Activated CD4-positive, CD25-positive, alpha-beta regulatory T cell (primary cell): ENCODE data around the gene PAFAH1B1.
A peak's percentile ranks its signal among the peaks of the same experiment; 100 is the strongest.
"Not testable (repeated sequence)": the region's sequence is repeated elsewhere in the genome, so short reads cannot be mapped to it uniquely, and the experiment has no call there.

ENCODE experiments used
- DNase-seq, 4 experiments: peaks; one replicate each; lab custom pipeline; 2025; lab: John Stamatoyannopoulos, UW

Gene PAFAH1B1

GRCh38 chr17:2594722-2595599 is 1.5 kb downstream of the PAFAH1B1 start:
- peak in 1 of 4 experiments; percentile 4 for DNase-seq

- no peak for DNase-seq
Measured at GRCh38 chr17:2595716-2596115, 2.3 kb downstream of the PAFAH1B1 start.

GRCh38 chr17:2598166-2598565 is 4.7 kb downstream of the PAFAH1B1 start:
- no peak for DNase-seq

- no peak for DNase-seq
Measured at GRCh38 chr17:2602597-2603017, 9.2 kb downstream of the PAFAH1B1 start.

GRCh38 chr17:2608350-2608913 is 15.0 kb downstream of the PAFAH1B1 start:
- DNase-seq: no peak

- no peak for DNase-seq
Measured at GRCh38 chr17:2609091-2609490, 15.6 kb downstream of the PAFAH1B1 start.

- DNase-seq: no peak
Measured at GRCh38 chr17:2610195-2611175, 17.0 kb downstream of the PAFAH1B1 start.

GRCh38 chr17:2611627-2612026 is 18.2 kb downstream of the PAFAH1B1 start:
- DNase-seq: no peak

GRCh38 chr17:2612630-2613029 is 19.2 kb downstream of the PAFAH1B1 start:
- no peak for DNase-seq

- no peak for DNase-seq
Measured at GRCh38 chr17:2613089-2613808, 19.8 kb downstream of the PAFAH1B1 start.

- no peak for DNase-seq
Measured at GRCh38 chr17:2615882-2616281, 22.4 kb downstream of the PAFAH1B1 start.

GRCh38 chr17:2621241-2621640 is 27.8 kb downstream of the PAFAH1B1 start:
- DNase-seq: no peak

GRCh38 chr17:2621951-2622405 is 28.5 kb downstream of the PAFAH1B1 start:
- DNase-seq: not testable (repeated sequence)

- DNase-seq: not testable (repeated sequence)
Measured at GRCh38 chr17:2622721-2623301, 29.4 kb downstream of the PAFAH1B1 start.

GRCh38 chr17:2624292-2624731 is 30.9 kb downstream of the PAFAH1B1 start:
- no peak for DNase-seq

GRCh38 chr17:2626626-2627219 is 33.3 kb downstream of the PAFAH1B1 start:
- DNase-seq: not testable (repeated sequence)

GRCh38 chr17:2628922-2629321 is 35.5 kb downstream of the PAFAH1B1 start:
- DNase-seq: not testable (repeated sequence)

- no peak for DNase-seq
Measured at GRCh38 chr17:2631211-2631610, 37.8 kb downstream of the PAFAH1B1 start.

- DNase-seq: no peak
Measured at GRCh38 chr17:2634361-2634960, 41.0 kb downstream of the PAFAH1B1 start.

- DNase-seq: no peak
Measured at GRCh38 chr17:2635241-2635640, 41.8 kb downstream of the PAFAH1B1 start.
